ENCODE data around the gene CTTN. TPM values are rescaled to one million over a fixed set of nuclear protein-coding genes. Genes with fewer than 3 reads are reported as not detected.

The CTTN gene
- total RNA-seq (100 to 1,000 TPM in 1 of 4 donors, 10 to 100 TPM in 3; 84.1 to 117 (median 85.9) TPM), polyA plus RNA-seq (67.7 TPM)
- long read RNA-seq, donor 1, transcript CTTN-202 (17 exons, 3,272 nt), result major isoform, 32 of 79 reads
- long read RNA-seq, donor 1, transcript CTTN-201 (18 exons, 3,272 nt), result minor isoform, 9 of 79 reads
- long read RNA-seq, donor 1, partial matches to known transcripts, result 15 of 79 reads
- long read RNA-seq, donor 1, other reads (novel, unspliced or antisense), result 19 of 79 reads
- long read RNA-seq, donor 2, transcript CTTN-202 (17 exons, 3,272 nt), result major isoform, 12 of 22 reads
- long read RNA-seq, donor 2, partial matches to known transcripts, result 2 of 22 reads
- long read RNA-seq, donor 2, other reads (novel, unspliced or antisense), result 7 of 22 reads
- long read RNA-seq, donor 3, transcript CTTN-201 (18 exons, 3,272 nt), result minor isoform, 56 of 225 reads
- long read RNA-seq, donor 3, transcript CTTN-202 (17 exons, 3,272 nt), result major isoform, 71 of 225 reads
- long read RNA-seq, donor 3, partial matches to known transcripts, result 78 of 225 reads
- long read RNA-seq, donor 3, other reads (novel, unspliced or antisense), result 17 of 225 reads
- long read RNA-seq, donor 4, transcript CTTN-202 (17 exons, 3,272 nt), result major isoform, 12 of 24 reads
- long read RNA-seq, donor 4, partial matches to known transcripts, result 1 of 24 reads
- long read RNA-seq, donor 4, other reads (novel, unspliced or antisense), result 6 of 24 reads

GRCh38 chr11:70397983-70398833, at the start of gene CTTN:
Gene CTTN (plus strand): TSS chr11:70398529. CDS start chr11:70407298, 8,769 bp downstream.
- intact Hi-C loops (cut with DNase I), result no loop called here

GRCh38 chr11:70348608-70349007, 49.7 kb upstream of the CTTN start:
- intact Hi-C loops (cut with DNase I), result no loop called here
- Histone ChIP-seq H3K4me3 (ENCODE audit: low read length) (no peak overlapping the region), H3K4me1 (ENCODE audit: control insufficient read depth, insufficient read depth, low read length) (no peaks in the 10 kb centered on the region), H3K9me3 (ENCODE audit: control insufficient read depth, low read length) (no peaks in the 10 kb centered on the region), H3K27ac (ENCODE audit: low read length) (no peak overlapping the region), H3K27me3 (ENCODE audit: control insufficient read depth, insufficient read depth) (no peaks in the 10 kb centered on the region)
- WGBS, result 98% methylated on average over 1 of the region's 1 CpG
- no peak for DNase-seq
- no peak for ATAC-seq

More at GRCh38 chr11:70397983-70398833, at the start of gene CTTN:
- ATAC-seq (peak; percentile 90 to 95), DNase-seq (peak; percentile 90 to 95 (median 95))
- no peaks in the 10 kb centered on the region for H3K27me3 ChIP-seq (ENCODE audit: control insufficient read depth, insufficient read depth)
- peaks cover 3% of the 10 kb centered on the region for H3K4me1 ChIP-seq (ENCODE audit: control insufficient read depth, insufficient read depth, low read length)
- peak within 1 kb of the TSS; percentile 63 for H3K27ac ChIP-seq (ENCODE audit: low read length)
- under 1% methylated on average over 92 of the region's 93 CpGs for WGBS
- no peaks in the 10 kb centered on the region for H3K9me3 ChIP-seq (ENCODE audit: control insufficient read depth, low read length)
- H3K4me3 ChIP-seq (ENCODE audit: low read length), result peak within 1 kb of the TSS; percentile 99

- H3K9me3 ChIP-seq (ENCODE audit: control insufficient read depth, low read length), result no peaks in the 10 kb centered on the region
- H3K27ac ChIP-seq (ENCODE audit: low read length), result no peak overlapping the region
- WGBS, result 61% methylated on average over 3 of the region's 3 CpGs
- no peak for DNase-seq
- intact Hi-C loops (cut with DNase I), result no loop called here
- no peaks in the 10 kb centered on the region for H3K4me1 ChIP-seq (ENCODE audit: control insufficient read depth, insufficient read depth, low read length)
- no peak overlapping the region for H3K4me3 ChIP-seq (ENCODE audit: low read length)
- no peak for ATAC-seq
- no peaks in the 10 kb centered on the region for H3K27me3 ChIP-seq (ENCODE audit: control insufficient read depth, insufficient read depth)
These were observed 46.7 kb upstream of the CTTN start for GRCh38 chr11:70351646-70352045.

GRCh38 chr11:70352100-70352499, 46.2 kb upstream of the CTTN start:
- no peak overlapping the region for H3K27ac ChIP-seq (ENCODE audit: low read length)

GRCh38 chr11:70352601-70353000, 45.7 kb upstream of the CTTN start:
- no peaks in the 10 kb centered on the region for H3K4me1 ChIP-seq (ENCODE audit: control insufficient read depth, insufficient read depth, low read length)
- no peak overlapping the region for H3K27ac ChIP-seq (ENCODE audit: low read length)
- H3K9me3 ChIP-seq (ENCODE audit: control insufficient read depth, low read length), result no peaks in the 10 kb centered on the region
- no peak overlapping the region for H3K4me3 ChIP-seq (ENCODE audit: low read length)
- DNase-seq (peak in 1 of 3 donors; percentile 63), ATAC-seq (peak; percentile 35 to 42)
- 81% methylated on average over 19 of the region's 19 CpGs for WGBS
- intact Hi-C loops (cut with DNase I), result no loop called here
- H3K27me3 ChIP-seq (ENCODE audit: control insufficient read depth, insufficient read depth), result no peaks in the 10 kb centered on the region

More at GRCh38 chr11:70352100-70352499, 46.2 kb upstream of the CTTN start:
- no peaks in the 10 kb centered on the region for H3K27me3 ChIP-seq (ENCODE audit: control insufficient read depth, insufficient read depth)
- no peaks in the 10 kb centered on the region for H3K9me3 ChIP-seq (ENCODE audit: control insufficient read depth, low read length)
- no peak for ATAC-seq
- no peak for DNase-seq
- H3K4me1 ChIP-seq (ENCODE audit: control insufficient read depth, insufficient read depth, low read length), result no peaks in the 10 kb centered on the region
- intact Hi-C loops (cut with DNase I), result no loop called here
- 59% methylated on average over 1 of the region's 1 CpG for WGBS
- H3K4me3 ChIP-seq (ENCODE audit: low read length), result no peak overlapping the region

GRCh38 chr11:70353329-70353728, 45.0 kb upstream of the CTTN start:
- Histone ChIP-seq H3K27me3 (ENCODE audit: control insufficient read depth, insufficient read depth) (no peaks in the 10 kb centered on the region), H3K4me3 (ENCODE audit: low read length) (no peak overlapping the region), H3K27ac (ENCODE audit: low read length) (no peak overlapping the region), H3K4me1 (ENCODE audit: control insufficient read depth, insufficient read depth, low read length) (no peaks in the 10 kb centered on the region), H3K9me3 (ENCODE audit: control insufficient read depth, low read length) (no peaks in the 10 kb centered on the region)
- ATAC-seq (no peak), DNase-seq (no peak)
- WGBS, result 87% methylated on average over 2 of the region's 2 CpGs
- intact Hi-C loops (cut with DNase I), result no loop called here

- Histone ChIP-seq H3K4me3 (ENCODE audit: low read length) (no peak overlapping the region), H3K9me3 (ENCODE audit: control insufficient read depth, low read length) (no peaks in the 10 kb centered on the region), H3K4me1 (ENCODE audit: control insufficient read depth, insufficient read depth, low read length) (no peaks in the 10 kb centered on the region), H3K27ac (ENCODE audit: low read length) (no peak overlapping the region), H3K27me3 (ENCODE audit: control insufficient read depth, insufficient read depth) (no peaks in the 10 kb centered on the region)
- ATAC-seq, result no peak
- intact Hi-C loops (cut with DNase I), result no loop called here
- 93% methylated on average over 19 of the region's 19 CpGs for WGBS
- no peak for DNase-seq
These were observed 44.3 kb upstream of the CTTN start for GRCh38 chr11:70353900-70354568.

GRCh38 chr11:70354629-70355028, 43.7 kb upstream of the CTTN start:
- ATAC-seq (no peak), DNase-seq (no peak)
- 80% methylated on average over 2 of the region's 2 CpGs for WGBS
- Histone ChIP-seq H3K4me1 (ENCODE audit: control insufficient read depth, insufficient read depth, low read length) (no peaks in the 10 kb centered on the region), H3K4me3 (ENCODE audit: low read length) (no peak overlapping the region), H3K27ac (ENCODE audit: low read length) (no peak overlapping the region), H3K27me3 (ENCODE audit: control insufficient read depth, insufficient read depth) (no peaks in the 10 kb centered on the region), H3K9me3 (ENCODE audit: control insufficient read depth, low read length) (no peaks in the 10 kb centered on the region)
- intact Hi-C loops (cut with DNase I), result no loop called here

GRCh38 chr11:70358753-70359152, 39.6 kb upstream of the CTTN start:
- peak; percentile 30 to 31 for ATAC-seq
- intact Hi-C loops (cut with DNase I), result no loop called here
- WGBS, result 82% methylated on average over 11 of the region's 11 CpGs
- no peak for DNase-seq
- Histone ChIP-seq H3K27me3 (ENCODE audit: control insufficient read depth, insufficient read depth) (no peaks in the 10 kb centered on the region), H3K27ac (ENCODE audit: low read length) (no peak overlapping the region), H3K9me3 (ENCODE audit: control insufficient read depth, low read length) (no peaks in the 10 kb centered on the region), H3K4me3 (ENCODE audit: low read length) (no peak overlapping the region), H3K4me1 (ENCODE audit: control insufficient read depth, insufficient read depth, low read length) (no peaks in the 10 kb centered on the region)

- Histone ChIP-seq H3K9me3 (ENCODE audit: control insufficient read depth, low read length) (no peaks in the 10 kb centered on the region), H3K4me1 (ENCODE audit: control insufficient read depth, insufficient read depth, low read length) (no peaks in the 10 kb centered on the region), H3K27ac (ENCODE audit: low read length) (no peak overlapping the region), H3K4me3 (ENCODE audit: low read length) (no peak overlapping the region), H3K27me3 (ENCODE audit: control insufficient read depth, insufficient read depth) (no peaks in the 10 kb centered on the region)
- DNase-seq (no peak), ATAC-seq (peak in 1 of 2 donors; percentile 19)
- WGBS, result 90% methylated on average over 8 of the region's 8 CpGs
- intact Hi-C loops (cut with DNase I), result no loop called here
These were observed 38.7 kb upstream of the CTTN start for GRCh38 chr11:70359451-70360205.

Measured in right cardiac atrium (tissue), 5 donors.